K562 (cell line): ENCODE data around the gene EXOC3.

Source experiments
- ARID3A ChIP-seq: IDR thresholded peaks from 2 replicates; pipeline ENCODE4 v1.6.1; 2012; ENCODE audit warnings: low read depth, low read length, improper control_type of control experiment, borderline replicate concordance
- BRF2 ChIP-seq: IDR thresholded peaks from 3 replicates; pipeline ENCODE4 v1.6.1; 2011; ENCODE audit warnings: borderline replicate concordance, mild to moderate bottlenecking; ENCODE audit not compliant: insufficient read length, insufficient read depth
- ETV1 ChIP-seq: fragments of 450-650 bp; conservative IDR thresholded peaks from 2 replicates; pipeline ENCODE4 v1.6.1; 2016; ENCODE audit warnings: missing genetic modification characterization, control low read depth, low read depth, missing compliant biosample characterization
- STAT5A ChIP-seq: IDR thresholded peaks from 2 replicates; pipeline ENCODE4 v1.6.1; 2012; ENCODE audit warnings: low read length, inconsistent platforms, borderline replicate concordance
- ZNF124 ChIP-seq: sonication (generic); formaldehyde crosslinking; IDR thresholded peaks from 2 replicates; pipeline ENCODE4 v1.8.1; 2022; ENCODE audit warnings: missing genetic modification reagents
- TF ChIP-seq, protein P1 (sequence below): sonication (generic); formaldehyde crosslinking; IDR thresholded peaks from 2 replicates; pipeline ENCODE4 v1.8.0; 2022; ENCODE audit warnings: mild to moderate bottlenecking, low read depth, missing genetic modification reagents

- TF ChIP-seq ARID3A: no peak
- TF ChIP-seq ZNF124 (CRISPR knock-in tag): no peak
- TF ChIP-seq ETV1 (tag): no peak
- TF ChIP-seq BRF2: no peak
- no peak for TF ChIP-seq STAT5A
- TF ChIP-seq, protein P1, sequence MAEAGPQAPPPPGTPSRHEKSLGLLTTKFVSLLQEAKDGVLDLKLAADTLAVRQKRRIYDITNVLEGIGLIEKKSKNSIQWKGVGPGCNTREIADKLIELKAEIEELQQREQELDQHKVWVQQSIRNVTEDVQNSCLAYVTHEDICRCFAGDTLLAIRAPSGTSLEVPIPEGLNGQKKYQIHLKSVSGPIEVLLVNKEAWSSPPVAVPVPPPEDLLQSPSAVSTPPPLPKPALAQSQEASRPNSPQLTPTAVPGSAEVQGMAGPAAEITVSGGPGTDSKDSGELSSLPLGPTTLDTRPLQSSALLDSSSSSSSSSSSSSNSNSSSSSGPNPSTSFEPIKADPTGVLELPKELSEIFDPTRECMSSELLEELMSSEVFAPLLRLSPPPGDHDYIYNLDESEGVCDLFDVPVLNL (CRISPR knock-in tag): no peak
These were observed 9.1 kb upstream of the EXOC3 start for GRCh38 chr5:433836-434235.
